HepG2 (cell line): ENCODE results near the gene GOSR1. TPM values are rescaled to one million over a fixed set of nuclear protein-coding genes. Genes with fewer than 3 reads are reported as not detected.

Source experiments
- ARID2 ChIP-seq: sonication (generic); formaldehyde crosslinking; IDR thresholded peaks from 2 replicates; pipeline ENCODE4 v1.8.1; 2022; ENCODE audit warnings: mild to moderate bottlenecking, missing genetic modification reagents, borderline replicate concordance
- ARNTL ChIP-seq: sonication (generic); formaldehyde crosslinking; IDR thresholded peaks from 2 replicates; pipeline ENCODE4 v1.4.0; 2020; ENCODE audit warnings: mild to moderate bottlenecking, missing genetic modification reagents
- BCL6 ChIP-seq: IDR thresholded peaks from 2 replicates; pipeline ENCODE4 v1.6.1; 2016; ENCODE audit warnings: missing genetic modification reagents, missing compliant biosample characterization
- EP300 ChIP-seq, 3 experiments: sonication (generic) in 1 of 3; formaldehyde crosslinking in 1 of 3; IDR thresholded peaks; 2 replicates each; pipeline versions ENCODE4 v1.5.1 to v1.6.1; 2011 to 2020; ENCODE audit warnings: low read depth in 2 of 3, low read length in 2 of 3, borderline replicate concordance in 1 of 3, improper control_type of control experiment in 1 of 3, mild to moderate bottlenecking in 1 of 3, missing genetic modification reagents in 1 of 3, moderate library complexity in 1 of 3
- ISL2 ChIP-seq: sonication (generic); formaldehyde crosslinking; IDR thresholded peaks from 2 replicates; pipeline ENCODE4 v1.5.0; 2020; ENCODE audit warnings: missing genetic modification reagents
- KDM3A ChIP-seq: IDR thresholded peaks from 2 replicates; pipeline ENCODE4 v1.6.1; 2018; ENCODE audit warnings: low read depth, missing compliant biosample characterization
- KLF9 ChIP-seq: IDR thresholded peaks from 2 replicates; pipeline ENCODE4 v1.6.1; 2016; ENCODE audit warnings: low read depth
- LCORL ChIP-seq, 2 experiments: fragments of 450-650 bp in 1 of 2; sonication (generic) in 1 of 2; formaldehyde crosslinking in 1 of 2; IDR thresholded peaks; 2 replicates each; pipeline versions ENCODE4 v1.5.0 to v1.6.1; 2017 to 2020; ENCODE audit warnings: antibody characterized with exemption in 1 of 2, missing genetic modification reagents in 1 of 2
- MEF2D ChIP-seq: sonication (generic); formaldehyde crosslinking; IDR thresholded peaks from 2 replicates; pipeline ENCODE4 v1.5.1; 2020; ENCODE audit warnings: mild to moderate bottlenecking, missing genetic modification reagents
- MIER3 ChIP-seq: IDR thresholded peaks from 2 replicates; pipeline ENCODE4 v1.6.1; 2016; ENCODE audit warnings: missing compliant biosample characterization, borderline replicate concordance
- NCOR1 ChIP-seq: fragments of 200-600 bp; sonication (generic); IDR thresholded peaks from 2 replicates; pipeline ENCODE4 v1.7.0; 2017; ENCODE audit warnings: antibody characterized with exemption, low read length, borderline replicate concordance
- SPEN ChIP-seq: sonication (generic); formaldehyde crosslinking; IDR thresholded peaks from 2 replicates; pipeline ENCODE4 v1.5.1; 2020; ENCODE audit warnings: low read depth, mild to moderate bottlenecking, missing genetic modification reagents
- TARDBP ChIP-seq: sonication (generic); formaldehyde crosslinking; IDR thresholded peaks from 2 replicates; pipeline ENCODE4 v1.8.0; 2022; ENCODE audit warnings: mild to moderate bottlenecking, missing genetic modification reagents
- TBX2 ChIP-seq: sonication (generic); formaldehyde crosslinking; IDR thresholded peaks from 2 replicates; pipeline ENCODE4 v1.5.0; 2020; ENCODE audit warnings: missing genetic modification reagents, mild to moderate bottlenecking, borderline replicate concordance
- TBX3 ChIP-seq: fragments of 450-650 bp; IDR thresholded peaks from 2 replicates; pipeline ENCODE4 v1.6.1; 2017; ENCODE audit warnings: antibody characterized with exemption, mild to moderate bottlenecking, inconsistent platforms, borderline replicate concordance
- TOPORS ChIP-seq: sonication (generic); formaldehyde crosslinking; IDR thresholded peaks from 2 replicates; pipeline ENCODE4 v1.8.0; 2023; ENCODE audit warnings: mild to moderate bottlenecking, missing genetic modification reagents
- ZFY ChIP-seq: sonication (generic); formaldehyde crosslinking; IDR thresholded peaks from 2 replicates; pipeline ENCODE4 v1.4.0; 2020; ENCODE audit warnings: missing genetic modification reagents
- ZNF563 ChIP-seq: sonication (generic); formaldehyde crosslinking; IDR thresholded peaks from 2 replicates; pipeline ENCODE4 v1.8.0; 2022; ENCODE audit warnings: mild to moderate bottlenecking, moderate library complexity, missing genetic modification reagents
- ZNF674 ChIP-seq: sonication (generic); formaldehyde crosslinking; IDR thresholded peaks from 2 replicates; pipeline ENCODE4 v1.5.0; 2020; ENCODE audit warnings: low read depth, mild to moderate bottlenecking, missing genetic modification reagents
- ZNF775 ChIP-seq: sonication (generic); formaldehyde crosslinking; IDR thresholded peaks from 2 replicates; pipeline ENCODE4 v1.4.0; 2020; ENCODE audit warnings: missing genetic modification reagents, mild to moderate bottlenecking, moderate library complexity, borderline replicate concordance
- ZNF891 ChIP-seq: sonication (generic); formaldehyde crosslinking; IDR thresholded peaks from 2 replicates; pipeline ENCODE4 v1.5.0; 2020; ENCODE audit warnings: mild to moderate bottlenecking, missing genetic modification reagents
- polyA plus RNA-seq, 8 experiments: library from polyadenylated mRNA; depleted of rRNA in 3 of 8; stranded (reverse) in 7 of 8; unstranded in 1 of 8; fragments of >200 nt; fragmentation: Illumina TruSeq in 4 of 8; extraction: Trizol in 4 of 8; gene quantifications; 2 replicates each; pipeline versions ENCODE4 v1.2.1 to v1.2.3, GENCODE V29; 2011 to 2016; ENCODE audit warnings: low read depth in 4 of 8, missing spikeins in 1 of 8, mixed read lengths in 1 of 8; ENCODE audit not compliant: insufficient read depth in 1 of 8
- total RNA-seq, 5 experiments: library from RNA; depleted of rRNA; stranded (reverse); fragments of >200 nt; fragmentation: Illumina TruSeq; extraction: Trizol; gene quantifications; 2 replicates each; pipeline ENCODE4 v1.2.3, GENCODE V29; 2016; ENCODE audit warnings: low read depth in 1 of 5
- TF ChIP-seq, protein P1 (sequence below): IDR thresholded peaks from 2 replicates; pipeline ENCODE4 v1.6.1; 2016; ENCODE audit warnings: low read depth, borderline replicate concordance
- TF ChIP-seq, protein P2 (sequence below): sonication (generic); formaldehyde crosslinking; IDR thresholded peaks from 2 replicates; pipeline ENCODE4 v1.4.0; 2020; ENCODE audit warnings: missing genetic modification reagents
- TF ChIP-seq, protein P3 (sequence below): sonication (generic); formaldehyde crosslinking; conservative IDR thresholded peaks from 2 replicates; pipeline ENCODE4 v1.8.0; 2022; ENCODE audit warnings: mild to moderate bottlenecking, moderate library complexity, missing genetic modification reagents

GOSR1 gene
- total and polyA plus RNA-seq, 2 of the 13 experiments (the other 11 are each of a cell fraction or from before 2014, with no cell fraction given): 15.8 to 37.0 TPM

DNA sequence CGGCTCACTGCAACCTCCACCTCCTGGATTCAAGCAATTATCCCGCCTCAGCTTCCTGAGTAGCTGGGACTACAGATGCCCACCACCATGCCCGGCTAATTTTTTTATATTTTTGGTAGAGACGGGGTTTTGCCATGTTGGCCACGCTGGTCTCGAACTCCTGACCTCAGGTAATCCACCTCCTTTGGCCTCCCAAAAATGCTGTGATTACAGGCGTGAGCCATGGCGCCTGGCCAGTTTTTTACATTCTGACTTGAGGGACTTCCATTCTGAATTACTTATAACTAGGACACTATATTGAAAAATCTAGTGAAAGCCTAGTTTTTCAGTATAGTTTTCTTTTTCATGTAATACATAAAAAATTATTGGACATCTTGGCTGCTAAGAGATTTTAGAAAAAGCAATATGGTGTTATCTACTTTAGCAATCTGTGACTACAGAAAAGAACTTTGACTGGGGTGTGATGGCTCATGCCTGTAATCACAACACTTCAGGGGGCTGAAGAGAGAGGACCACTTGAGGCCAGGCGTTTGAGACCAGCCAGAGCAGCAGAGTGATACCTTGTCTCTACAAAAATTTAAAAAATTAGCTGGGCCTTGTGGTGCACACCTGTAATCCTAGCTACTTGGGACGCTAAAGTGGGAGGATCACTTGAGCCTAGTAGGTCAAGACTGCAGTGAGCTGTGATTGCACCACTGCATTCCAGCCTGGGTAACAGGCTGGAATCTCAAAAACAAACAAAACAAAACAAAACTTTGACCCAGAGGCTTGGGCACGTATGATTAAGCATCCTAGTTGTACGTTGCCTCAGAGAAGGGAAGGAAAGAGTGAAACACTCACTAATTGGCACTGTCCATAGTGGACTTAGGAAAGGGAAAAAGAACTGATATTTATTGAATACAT lies 26.8 kb upstream of the GOSR1 start (continued):
- TF ChIP-seq ZNF674 (CRISPR knock-in tag): no peak
- peak; percentile 46; the same call in 1 of the 2 replicates for TF ChIP-seq SPEN
- TF ChIP-seq TOPORS (CRISPR knock-in tag): peak; percentile 40; the same call in 1 of the 2 replicates
- peak; percentile 87 for TF ChIP-seq ISL2 (CRISPR knock-in tag)
- 0 out of 2 replicates have a peak, but pooled peaks have one; percentile 54 for TF ChIP-seq KDM3A (CRISPR knock-in tag)
- no peak for TF ChIP-seq ZNF775 (CRISPR knock-in tag)
- 0 out of 2 replicates have a peak, but pooled peaks have one; percentile 13 for TF ChIP-seq ZFY (CRISPR knock-in tag)
- TF ChIP-seq ARNTL (CRISPR knock-in tag): no peak
- TF ChIP-seq MEF2D (CRISPR knock-in tag): 0 out of 2 replicates have a peak, but pooled peaks have one; percentile 59
- 0 out of 2 replicates have a peak, but pooled peaks have one; percentile 64 for TF ChIP-seq ARID2 (CRISPR knock-in tag)
- TF ChIP-seq, protein P1, sequence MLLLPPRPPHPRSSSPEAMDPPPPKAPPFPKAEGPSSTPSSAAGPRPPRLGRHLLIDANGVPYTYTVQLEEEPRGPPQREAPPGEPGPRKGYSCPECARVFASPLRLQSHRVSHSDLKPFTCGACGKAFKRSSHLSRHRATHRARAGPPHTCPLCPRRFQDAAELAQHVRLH: peak; percentile 70; the same call in 1 of the 2 replicates
- TF ChIP-seq MIER3 (CRISPR knock-in tag): peak; percentile 86; the same call in 1 of the 2 replicates
- peak in 1 of 2 experiments; percentile 82; a peak in 2 of 4 replicates for TF ChIP-seq EP300 (IDR thresholded peaks at IDR 0.05; ENCODE audit: low read depth in 2 of 2, low read length in 2 of 2)
- peak; percentile 78 for TF ChIP-seq EP300 (CRISPR knock-in tag; IDR thresholded peaks at IDR 0.05; ENCODE audit: borderline replicate concordance)
- TF ChIP-seq LCORL (IDR thresholded peaks at IDR 0.05): peak; percentile 91
- TF ChIP-seq LCORL (CRISPR knock-in tag; IDR thresholded peaks at IDR 0.05): peak; percentile 96
- TF ChIP-seq, protein P2, sequence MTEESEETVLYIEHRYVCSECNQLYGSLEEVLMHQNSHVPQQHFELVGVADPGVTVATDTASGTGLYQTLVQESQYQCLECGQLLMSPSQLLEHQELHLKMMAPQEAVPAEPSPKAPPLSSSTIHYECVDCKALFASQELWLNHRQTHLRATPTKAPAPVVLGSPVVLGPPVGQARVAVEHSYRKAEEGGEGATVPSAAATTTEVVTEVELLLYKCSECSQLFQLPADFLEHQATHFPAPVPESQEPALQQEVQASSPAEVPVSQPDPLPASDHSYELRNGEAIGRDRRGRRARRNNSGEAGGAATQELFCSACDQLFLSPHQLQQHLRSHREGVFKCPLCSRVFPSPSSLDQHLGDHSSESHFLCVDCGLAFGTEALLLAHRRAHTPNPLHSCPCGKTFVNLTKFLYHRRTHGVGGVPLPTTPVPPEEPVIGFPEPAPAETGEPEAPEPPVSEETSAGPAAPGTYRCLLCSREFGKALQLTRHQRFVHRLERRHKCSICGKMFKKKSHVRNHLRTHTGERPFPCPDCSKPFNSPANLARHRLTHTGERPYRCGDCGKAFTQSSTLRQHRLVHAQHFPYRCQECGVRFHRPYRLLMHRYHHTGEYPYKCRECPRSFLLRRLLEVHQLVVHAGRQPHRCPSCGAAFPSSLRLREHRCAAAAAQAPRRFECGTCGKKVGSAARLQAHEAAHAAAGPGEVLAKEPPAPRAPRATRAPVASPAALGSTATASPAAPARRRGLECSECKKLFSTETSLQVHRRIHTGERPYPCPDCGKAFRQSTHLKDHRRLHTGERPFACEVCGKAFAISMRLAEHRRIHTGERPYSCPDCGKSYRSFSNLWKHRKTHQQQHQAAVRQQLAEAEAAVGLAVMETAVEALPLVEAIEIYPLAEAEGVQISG (CRISPR knock-in tag): peak; percentile 79
- TF ChIP-seq KLF9 (CRISPR knock-in tag): 0 out of 2 replicates have a peak, but pooled peaks have one; percentile 57
- TF ChIP-seq, protein P3, sequence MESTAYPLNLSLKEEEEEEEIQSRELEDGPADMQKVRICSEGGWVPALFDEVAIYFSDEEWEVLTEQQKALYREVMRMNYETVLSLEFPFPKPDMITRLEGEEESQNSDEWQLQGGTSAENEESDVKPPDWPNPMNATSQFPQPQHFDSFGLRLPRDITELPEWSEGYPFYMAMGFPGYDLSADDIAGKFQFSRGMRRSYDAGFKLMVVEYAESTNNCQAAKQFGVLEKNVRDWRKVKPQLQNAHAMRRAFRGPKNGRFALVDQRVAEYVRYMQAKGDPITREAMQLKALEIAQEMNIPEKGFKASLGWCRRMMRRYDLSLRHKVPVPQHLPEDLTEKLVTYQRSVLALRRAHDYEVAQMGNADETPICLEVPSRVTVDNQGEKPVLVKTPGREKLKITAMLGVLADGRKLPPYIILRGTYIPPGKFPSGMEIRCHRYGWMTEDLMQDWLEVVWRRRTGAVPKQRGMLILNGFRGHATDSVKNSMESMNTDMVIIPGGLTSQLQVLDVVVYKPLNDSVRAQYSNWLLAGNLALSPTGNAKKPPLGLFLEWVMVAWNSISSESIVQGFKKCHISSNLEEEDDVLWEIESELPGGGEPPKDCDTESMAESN (CRISPR knock-in tag): peak; percentile 73; the same call in 1 of the 2 replicates
- TF ChIP-seq TBX3: peak; percentile 47; the same call in 1 of the 2 replicates
- TF ChIP-seq TBX2: peak; percentile 86
- peak; percentile 87 for TF ChIP-seq TARDBP (CRISPR knock-in tag)
- TF ChIP-seq ZNF891 (CRISPR knock-in tag): no peak
- peak; percentile 74 for TF ChIP-seq BCL6 (CRISPR knock-in tag)
- peak; percentile 73 for TF ChIP-seq NCOR1
- no peak for TF ChIP-seq ZNF563 (CRISPR knock-in tag)
